Measurements from ENCODE around the gene CDC42. TPM values are rescaled to one million over a fixed set of nuclear protein-coding genes. Genes with fewer than 3 reads are reported as not detected.

CDC42 gene
- total and polyA plus RNA-seq, 2 of the 13 experiments (the other 11 are each of a cell fraction or from before 2014, with no cell fraction given), result 138 to 237 TPM

DNA sequence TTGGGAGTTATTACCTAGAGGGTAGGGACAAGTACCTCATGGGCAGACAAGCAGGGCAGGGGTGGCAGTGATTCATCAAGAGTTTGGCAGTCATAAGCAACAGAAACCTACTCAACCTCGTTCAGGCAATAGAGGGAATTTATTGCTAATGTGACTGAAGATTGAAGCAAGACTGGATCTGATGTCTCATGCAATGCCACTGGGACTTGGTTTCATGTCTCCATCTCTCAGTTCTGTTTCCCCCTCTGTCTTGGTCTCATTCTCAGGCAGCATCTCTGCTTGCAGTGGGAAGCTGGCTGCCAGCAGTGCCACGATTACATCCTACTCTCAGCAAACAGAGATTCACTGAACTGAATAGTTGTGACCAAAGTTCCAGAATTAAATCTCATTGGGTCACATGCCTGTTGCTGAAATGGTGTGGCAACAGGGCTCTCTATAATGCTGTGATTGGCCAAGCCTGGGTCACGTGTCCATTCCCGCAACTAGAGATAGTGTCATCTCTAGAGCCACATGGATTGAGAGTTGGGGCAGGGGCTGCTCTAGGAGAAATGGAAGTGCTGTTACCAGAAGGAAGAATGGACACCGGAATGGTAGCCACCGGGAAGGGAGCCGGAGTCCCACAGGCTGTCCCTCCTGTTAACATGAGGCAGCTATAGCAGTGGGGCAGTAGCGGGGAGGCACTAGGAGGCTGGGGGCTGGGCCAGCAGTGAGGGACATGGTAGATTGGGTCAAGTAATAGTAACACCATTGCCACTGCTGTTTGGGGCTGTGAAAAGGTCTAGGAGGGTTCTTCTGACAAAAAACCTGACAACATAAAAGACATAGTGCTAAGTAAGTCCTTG lies 3.9 kb upstream of the CDC42 start (continued):
- TF ChIP-seq, protein P1, sequence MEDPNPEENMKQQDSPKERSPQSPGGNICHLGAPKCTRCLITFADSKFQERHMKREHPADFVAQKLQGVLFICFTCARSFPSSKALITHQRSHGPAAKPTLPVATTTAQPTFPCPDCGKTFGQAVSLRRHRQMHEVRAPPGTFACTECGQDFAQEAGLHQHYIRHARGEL (CRISPR knock-in tag; IDR thresholded peaks at IDR 0.05), result no peak
- TF ChIP-seq SRSF1 (optimal IDR thresholded peaks at IDR 0.05; ENCODE audit: low read depth, low read length), result no peak

DNA sequence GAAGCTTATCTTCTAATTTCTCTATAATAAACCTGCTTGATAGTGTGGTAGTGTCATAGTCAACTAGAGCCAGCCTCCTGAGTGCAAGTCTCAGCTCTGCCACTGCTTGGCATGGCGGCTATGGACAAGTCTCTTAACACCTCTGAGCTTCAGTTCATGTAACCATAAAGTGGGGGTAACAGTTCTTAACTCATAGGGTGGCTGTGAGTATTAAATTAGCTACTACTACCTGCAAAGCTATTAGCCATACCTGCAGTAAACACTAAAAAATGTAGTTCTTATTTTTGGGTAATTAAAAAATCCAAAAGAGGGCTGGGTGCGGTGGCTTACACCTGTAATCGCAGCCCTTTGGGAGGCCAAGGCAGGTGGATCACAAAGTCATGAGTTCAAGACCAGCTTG lies 2.2 kb upstream of the CDC42 start:
- Histone ChIP-seq H3K9me3 (ENCODE audit: low read length) (no peaks in the 10 kb centered on the region), H3K27ac (ENCODE audit: extremely low read length, insufficient read depth, low read length) (no peak overlapping the region), H3K4me1 (ENCODE audit: insufficient read depth, low read length) (peaks cover 54% of the 10 kb centered on the region), H3K27me3 (ENCODE audit: control insufficient read depth in 1 of 2, insufficient read depth in 2 of 2, low read length in 2 of 2) (no peaks in the 10 kb centered on the region; a peak in 1 of 5 replicates), H4K20me1 (ENCODE audit: insufficient read depth, low read length) (peaks cover 17% of the 10 kb centered on the region), H3K79me2 (ENCODE audit: insufficient read depth, low read length) (peaks cover 18% of the 10 kb centered on the region), H3K4me2 (ENCODE audit: low read depth, low read length) (no peak overlapping the region), H2AFZ (ENCODE audit: low read length) (no peak overlapping the region), H3K9ac (ENCODE audit: insufficient read depth, low read depth, low read length) (no peak overlapping the region), H3K36me3 (replicated peaks in 1 of 2; ENCODE audit: control insufficient read depth in 1 of 2, insufficient read depth in 2 of 2, low read length in 2 of 2) (no peaks in the 10 kb centered on the region), H3K4me3 (replicated peaks in 1 of 3; ENCODE audit: insufficient read depth in 1 of 3, low read depth in 2 of 3, low read length in 3 of 3) (no peak overlapping the region)
- no TSS peak for BruUV-seq (replicated peaks)
- ATAC-seq (no peak), DNase-seq (ENCODE audit: low spot score) (no peak), FAIRE-seq (no peak)
- ChIA-PET POLR2A (interaction anchor here (3.1 kb wide), 1 partner anchor 26 kb away, joined by 17 read pairs; no protein-coding TSS in a partner anchor), CTCF (ENCODE audit: low intra/inter-chr PET ratio, low total read pairs) (no interaction called here)
- intact Hi-C loops (cut with micrococcal nuclease; ENCODE audit: unreplicated experiment), result no loop called here
- in situ Hi-C loops (cut with HindIII; ENCODE audit: extremely low pct_ligation_motif_present, low pct_unique_long_range_greater_than_20kb), result no loop called here
- TF ChIP-seq TBP (CRISPR knock-in tag; IDR thresholded peaks at IDR 0.05) (no peak), STAT5B (CRISPR knock-in tag; IDR thresholded peaks at IDR 0.05) (no peak), ZNF143 (CRISPR knock-in tag; IDR thresholded peaks at IDR 0.05) (no peak), ZNF777 (CRISPR knock-in tag; IDR thresholded peaks at IDR 0.05) (no peak), ZNF768 (CRISPR knock-in tag; IDR thresholded peaks at IDR 0.05) (no peak), FOXJ3 (CRISPR knock-in tag; IDR thresholded peaks at IDR 0.05; ENCODE audit: borderline replicate concordance) (no peak), MYC (CRISPR knock-in tag; IDR thresholded peaks at IDR 0.05; ENCODE audit: borderline replicate concordance) (no peak), ZNF460 (CRISPR knock-in tag; IDR thresholded peaks at IDR 0.05; ENCODE audit: borderline replicate concordance) (no peak), SALL2 (CRISPR knock-in tag; IDR thresholded peaks at IDR 0.05) (no peak)
- TF ChIP-seq, protein P2, sequence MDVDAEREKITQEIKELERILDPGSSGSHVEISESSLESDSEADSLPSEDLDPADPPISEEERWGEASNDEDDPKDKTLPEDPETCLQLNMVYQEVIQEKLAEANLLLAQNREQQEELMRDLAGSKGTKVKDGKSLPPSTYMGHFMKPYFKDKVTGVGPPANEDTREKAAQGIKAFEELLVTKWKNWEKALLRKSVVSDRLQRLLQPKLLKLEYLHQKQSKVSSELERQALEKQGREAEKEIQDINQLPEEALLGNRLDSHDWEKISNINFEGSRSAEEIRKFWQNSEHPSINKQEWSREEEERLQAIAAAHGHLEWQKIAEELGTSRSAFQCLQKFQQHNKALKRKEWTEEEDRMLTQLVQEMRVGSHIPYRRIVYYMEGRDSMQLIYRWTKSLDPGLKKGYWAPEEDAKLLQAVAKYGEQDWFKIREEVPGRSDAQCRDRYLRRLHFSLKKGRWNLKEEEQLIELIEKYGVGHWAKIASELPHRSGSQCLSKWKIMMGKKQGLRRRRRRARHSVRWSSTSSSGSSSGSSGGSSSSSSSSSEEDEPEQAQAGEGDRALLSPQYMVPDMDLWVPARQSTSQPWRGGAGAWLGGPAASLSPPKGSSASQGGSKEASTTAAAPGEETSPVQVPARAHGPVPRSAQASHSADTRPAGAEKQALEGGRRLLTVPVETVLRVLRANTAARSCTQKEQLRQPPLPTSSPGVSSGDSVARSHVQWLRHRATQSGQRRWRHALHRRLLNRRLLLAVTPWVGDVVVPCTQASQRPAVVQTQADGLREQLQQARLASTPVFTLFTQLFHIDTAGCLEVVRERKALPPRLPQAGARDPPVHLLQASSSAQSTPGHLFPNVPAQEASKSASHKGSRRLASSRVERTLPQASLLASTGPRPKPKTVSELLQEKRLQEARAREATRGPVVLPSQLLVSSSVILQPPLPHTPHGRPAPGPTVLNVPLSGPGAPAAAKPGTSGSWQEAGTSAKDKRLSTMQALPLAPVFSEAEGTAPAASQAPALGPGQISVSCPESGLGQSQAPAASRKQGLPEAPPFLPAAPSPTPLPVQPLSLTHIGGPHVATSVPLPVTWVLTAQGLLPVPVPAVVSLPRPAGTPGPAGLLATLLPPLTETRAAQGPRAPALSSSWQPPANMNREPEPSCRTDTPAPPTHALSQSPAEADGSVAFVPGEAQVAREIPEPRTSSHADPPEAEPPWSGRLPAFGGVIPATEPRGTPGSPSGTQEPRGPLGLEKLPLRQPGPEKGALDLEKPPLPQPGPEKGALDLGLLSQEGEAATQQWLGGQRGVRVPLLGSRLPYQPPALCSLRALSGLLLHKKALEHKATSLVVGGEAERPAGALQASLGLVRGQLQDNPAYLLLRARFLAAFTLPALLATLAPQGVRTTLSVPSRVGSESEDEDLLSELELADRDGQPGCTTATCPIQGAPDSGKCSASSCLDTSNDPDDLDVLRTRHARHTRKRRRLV (CRISPR knock-in tag; IDR thresholded peaks at IDR 0.05), result no peak
- TF ChIP-seq, protein P3, sequence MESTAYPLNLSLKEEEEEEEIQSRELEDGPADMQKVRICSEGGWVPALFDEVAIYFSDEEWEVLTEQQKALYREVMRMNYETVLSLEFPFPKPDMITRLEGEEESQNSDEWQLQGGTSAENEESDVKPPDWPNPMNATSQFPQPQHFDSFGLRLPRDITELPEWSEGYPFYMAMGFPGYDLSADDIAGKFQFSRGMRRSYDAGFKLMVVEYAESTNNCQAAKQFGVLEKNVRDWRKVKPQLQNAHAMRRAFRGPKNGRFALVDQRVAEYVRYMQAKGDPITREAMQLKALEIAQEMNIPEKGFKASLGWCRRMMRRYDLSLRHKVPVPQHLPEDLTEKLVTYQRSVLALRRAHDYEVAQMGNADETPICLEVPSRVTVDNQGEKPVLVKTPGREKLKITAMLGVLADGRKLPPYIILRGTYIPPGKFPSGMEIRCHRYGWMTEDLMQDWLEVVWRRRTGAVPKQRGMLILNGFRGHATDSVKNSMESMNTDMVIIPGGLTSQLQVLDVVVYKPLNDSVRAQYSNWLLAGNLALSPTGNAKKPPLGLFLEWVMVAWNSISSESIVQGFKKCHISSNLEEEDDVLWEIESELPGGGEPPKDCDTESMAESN (CRISPR knock-in tag; conservative IDR thresholded peaks at IDR 0.05), result no peak
- TF ChIP-seq, protein P4, sequence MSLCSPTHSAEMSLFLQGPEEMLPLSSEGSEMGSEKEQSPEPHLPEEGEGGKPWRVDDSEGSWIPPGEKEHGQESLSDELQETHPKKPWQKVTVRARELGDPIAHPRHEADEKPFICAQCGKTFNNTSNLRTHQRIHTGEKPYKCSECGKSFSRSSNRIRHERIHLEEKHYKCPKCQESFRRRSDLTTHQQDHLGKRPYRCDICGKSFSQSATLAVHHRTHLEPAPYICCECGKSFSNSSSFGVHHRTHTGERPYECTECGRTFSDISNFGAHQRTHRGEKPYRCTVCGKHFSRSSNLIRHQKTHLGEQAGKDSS (CRISPR knock-in tag; IDR thresholded peaks at IDR 0.05; ENCODE audit: borderline replicate concordance, low read depth), result no peak
- 81% methylated on average over 3 of the region's 3 CpGs for WGBS (ENCODE audit: low lambda C conversion rate)

Measured in HepG2 (cell line).